GM18508 (cell line): Measurements from ENCODE around the gene SLC44A5.
A peak's percentile ranks its signal among the peaks of the same experiment; 100 is the strongest.
"Not testable (repeated sequence)": the region's sequence is repeated elsewhere in the genome, so short reads cannot be mapped to it uniquely, and the experiment has no call there.

Experiments
- ATAC-seq: cut with Tn5 transposase; IDR thresholded peaks from one replicate; pipeline ENCODE4 v1.9.1; 2021; ENCODE audit warnings: moderate number of reproducible peaks; ENCODE audit not compliant: insufficient read depth, unreplicated experiment

The SLC44A5 gene

DNA sequence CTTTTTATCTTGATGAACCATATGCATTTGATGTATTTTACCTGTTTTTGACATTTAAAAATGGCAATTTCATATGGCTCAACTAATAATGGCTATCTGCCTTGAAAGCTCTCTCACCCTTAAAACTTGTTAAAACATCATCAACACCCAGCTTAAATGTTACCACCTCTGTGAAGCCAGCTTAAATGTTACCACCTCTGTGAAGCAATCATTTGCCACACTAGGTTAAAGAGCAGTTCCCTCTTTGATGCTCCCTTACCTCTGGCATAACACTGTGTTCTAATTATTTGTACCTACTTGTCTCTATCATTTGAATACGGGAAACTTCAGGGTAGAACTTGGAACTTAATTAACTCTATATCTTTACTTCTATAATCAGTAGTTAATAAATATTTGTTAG, 294.7 kb downstream of the SLC44A5 start:
- no peak for ATAC-seq

DNA sequence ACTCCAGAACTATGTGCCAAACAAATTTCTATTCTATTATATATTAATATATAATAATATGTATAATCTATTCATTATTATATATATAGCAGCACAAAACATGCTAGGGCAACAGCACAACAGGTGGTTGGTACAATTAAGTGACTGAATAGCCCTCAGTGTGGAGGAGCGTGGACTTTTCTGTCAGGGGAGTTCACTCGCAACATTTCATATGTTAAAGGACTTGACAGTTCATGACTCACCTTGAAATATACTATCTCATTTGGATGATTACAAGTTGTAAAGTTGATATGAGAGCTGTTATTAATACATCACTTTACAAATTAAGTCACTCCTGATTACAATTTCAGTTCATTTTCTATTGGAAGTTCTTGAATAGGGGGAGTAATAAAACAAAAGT, 298.3 kb downstream of the SLC44A5 start:
- ATAC-seq: no peak

DNA sequence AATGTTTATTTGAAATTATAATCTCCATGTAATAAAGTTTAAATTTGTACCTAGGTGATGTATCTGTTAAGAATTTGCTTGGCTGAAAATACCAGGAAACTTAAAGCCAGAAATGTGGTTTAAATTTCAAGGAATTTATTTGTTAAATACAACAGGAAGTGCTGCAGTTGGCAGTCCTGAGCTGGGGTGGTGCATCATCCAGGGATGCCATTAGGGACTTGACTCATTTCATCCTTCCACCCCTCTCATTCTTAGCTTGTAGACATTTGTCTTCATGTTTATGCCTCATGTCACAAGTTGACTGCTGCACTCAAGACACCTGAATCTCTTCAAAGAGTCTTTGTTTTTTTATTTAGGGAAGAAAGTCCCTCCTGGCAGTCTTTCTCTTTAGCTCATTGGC, 300.8 kb downstream of the SLC44A5 start:
- no peak for ATAC-seq

DNA sequence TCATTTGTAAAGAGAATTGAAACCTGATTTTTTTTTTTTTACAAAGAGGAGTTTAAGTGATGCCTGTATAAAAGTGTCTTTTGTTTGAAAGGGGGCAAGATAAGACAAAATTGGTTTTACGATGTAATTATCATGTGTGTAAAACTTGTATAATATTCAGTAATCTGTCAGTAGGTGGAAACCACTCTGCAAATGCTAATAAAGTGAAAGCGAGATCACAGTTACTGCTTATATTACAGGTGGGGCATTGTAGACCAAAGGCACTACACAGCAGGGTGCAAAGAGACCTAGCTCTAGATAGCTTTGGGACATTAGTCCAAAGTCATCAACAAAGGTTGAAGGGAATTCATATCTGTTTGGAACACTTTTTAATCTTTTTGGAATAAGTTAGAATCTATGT, 302.5 kb downstream of the SLC44A5 start:
- ATAC-seq: no peak

DNA sequence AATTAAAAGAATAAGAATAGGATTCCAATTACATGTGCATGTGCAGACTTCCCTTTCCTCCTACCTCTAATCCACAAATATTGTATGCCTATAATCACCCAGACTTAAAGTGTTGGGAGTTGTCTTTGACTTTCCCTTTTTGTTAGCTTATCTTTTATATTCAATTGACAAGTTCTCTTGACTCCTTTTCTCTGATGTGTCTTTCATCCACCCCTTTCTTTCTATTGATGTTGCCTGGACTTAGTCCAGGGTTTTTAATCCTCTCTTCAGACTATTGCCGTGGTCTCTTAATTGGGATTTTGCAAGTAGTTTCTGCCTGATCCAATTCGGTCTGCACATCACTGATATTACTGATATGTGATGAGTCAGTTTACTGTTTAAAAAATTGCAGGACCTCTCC, 305.9 kb downstream of the SLC44A5 start:
- no peak for ATAC-seq

DNA sequence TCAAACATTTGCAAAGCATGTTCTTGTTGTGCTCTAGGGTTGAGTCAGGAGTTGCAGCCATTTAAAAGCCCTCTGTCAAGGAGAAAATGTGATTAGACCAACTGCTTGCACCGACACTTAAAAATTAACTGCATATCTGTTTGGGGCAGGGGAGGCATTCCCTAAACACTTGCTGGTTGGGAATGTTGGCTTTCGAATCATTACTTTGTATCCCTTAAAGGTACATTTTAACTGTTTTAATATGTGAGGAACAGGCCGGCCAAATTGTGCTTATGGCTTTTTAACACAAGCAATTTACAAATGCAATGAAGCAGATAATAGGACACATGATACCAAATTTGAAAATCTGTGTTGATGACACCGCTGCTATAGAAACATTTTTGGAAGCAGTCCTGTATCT, 317.6 kb downstream of the SLC44A5 start:
- ATAC-seq: no peak

DNA sequence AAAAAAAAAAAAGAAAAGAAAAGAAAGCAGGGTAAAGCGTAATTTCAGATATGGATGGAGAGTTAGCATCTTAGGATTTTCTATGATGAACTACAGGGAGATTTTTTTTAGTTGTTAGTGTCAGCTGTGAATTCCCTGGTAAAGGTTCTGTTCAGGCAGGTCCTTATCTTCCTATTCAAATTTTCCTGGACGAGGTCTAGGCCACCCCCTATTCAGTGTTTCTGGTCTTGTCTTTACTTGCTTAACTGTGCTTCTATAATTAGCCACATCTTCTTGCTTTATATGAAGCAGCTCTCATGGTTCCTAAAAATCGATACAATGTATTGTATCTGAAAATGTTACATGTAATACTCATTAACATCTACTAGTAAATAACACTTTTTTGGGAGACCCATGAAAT, 318.9 kb downstream of the SLC44A5 start:
- no peak for ATAC-seq

DNA sequence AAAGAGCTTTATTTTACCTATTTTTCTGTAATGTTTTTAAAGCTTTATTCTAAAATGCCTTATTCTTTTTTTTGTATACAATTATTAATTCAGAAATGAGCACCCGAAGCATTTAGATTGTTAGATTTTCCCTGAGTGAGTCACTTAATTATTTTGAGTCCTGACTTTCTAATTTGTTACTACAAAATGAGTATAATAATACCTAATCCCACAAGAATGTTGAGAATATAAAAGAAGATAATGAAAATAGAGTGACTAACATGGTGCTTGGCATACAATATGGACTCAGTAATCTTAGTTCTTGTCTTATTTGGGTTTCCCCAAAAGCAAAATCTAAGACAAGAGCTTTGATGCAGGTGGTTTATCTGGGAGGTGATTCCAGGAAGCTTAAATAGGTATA, 334.5 kb downstream of the SLC44A5 start:
- ATAC-seq: no peak

DNA sequence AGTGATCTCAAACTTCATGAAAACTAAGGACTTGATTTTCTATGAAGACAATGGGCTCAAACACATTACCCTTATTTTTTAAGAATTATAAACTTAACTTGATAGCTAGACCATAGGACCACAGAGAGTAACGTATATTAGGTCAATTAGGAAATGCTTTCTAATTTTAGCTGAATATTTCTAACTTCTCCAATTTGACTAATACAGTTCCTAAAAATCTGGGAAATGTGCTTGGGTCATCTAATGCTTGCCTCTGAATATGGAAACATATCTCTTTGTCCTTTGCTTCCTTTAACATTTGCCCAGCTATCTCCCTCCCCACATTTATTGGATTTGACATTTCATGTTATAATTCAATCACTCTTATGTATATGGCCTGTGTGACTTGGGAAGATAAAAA, 335.3 kb downstream of the SLC44A5 start:
- ATAC-seq: no peak

DNA sequence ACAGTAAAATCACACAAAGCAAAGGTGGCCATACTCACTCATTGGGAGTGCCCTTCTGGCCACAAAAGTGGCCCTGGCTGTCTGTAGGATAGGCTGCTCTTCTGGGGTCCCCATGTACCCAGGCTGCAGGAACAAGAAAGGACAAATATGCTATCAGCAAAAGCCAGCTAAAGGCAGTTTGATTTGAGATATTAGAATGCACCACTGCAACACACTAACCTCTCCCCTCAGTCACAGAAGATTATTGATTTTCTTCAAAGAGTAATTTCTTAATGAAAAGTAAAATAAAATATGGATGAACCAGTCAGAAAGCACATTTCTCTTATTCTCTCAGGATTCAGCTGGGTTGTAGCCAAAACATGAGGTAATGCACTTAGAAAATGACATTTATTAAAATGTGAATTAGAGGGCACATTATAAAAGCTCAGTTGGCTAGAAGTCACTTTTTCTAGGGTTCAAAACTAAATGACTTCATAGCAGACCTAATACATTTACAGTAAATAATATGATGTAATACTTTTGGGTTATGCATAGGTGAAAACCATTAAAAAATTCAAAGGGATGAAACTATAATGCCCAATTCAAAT, 335.9 kb downstream of the SLC44A5 start:
- ATAC-seq: no peak

DNA sequence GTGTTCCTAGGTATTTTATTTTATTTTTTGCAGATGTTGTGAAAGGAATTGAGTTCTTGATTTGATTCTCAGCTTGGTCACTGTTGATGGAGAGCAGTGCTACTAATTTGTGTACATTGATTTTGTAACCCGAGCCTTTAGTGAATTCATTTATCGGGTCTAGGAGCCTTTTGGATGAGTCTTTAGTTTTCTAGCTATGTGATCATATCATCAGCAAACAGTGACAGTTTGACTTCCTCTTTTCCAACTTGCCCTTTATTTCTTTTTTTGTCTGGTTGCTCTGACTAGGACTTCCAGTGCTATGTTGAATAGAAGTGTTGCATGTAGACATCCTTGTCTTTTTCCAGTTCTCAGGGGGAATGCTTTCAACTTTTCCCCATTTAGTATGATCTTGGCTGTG, 337.8 kb downstream of the SLC44A5 start:
- no peak for ATAC-seq

DNA sequence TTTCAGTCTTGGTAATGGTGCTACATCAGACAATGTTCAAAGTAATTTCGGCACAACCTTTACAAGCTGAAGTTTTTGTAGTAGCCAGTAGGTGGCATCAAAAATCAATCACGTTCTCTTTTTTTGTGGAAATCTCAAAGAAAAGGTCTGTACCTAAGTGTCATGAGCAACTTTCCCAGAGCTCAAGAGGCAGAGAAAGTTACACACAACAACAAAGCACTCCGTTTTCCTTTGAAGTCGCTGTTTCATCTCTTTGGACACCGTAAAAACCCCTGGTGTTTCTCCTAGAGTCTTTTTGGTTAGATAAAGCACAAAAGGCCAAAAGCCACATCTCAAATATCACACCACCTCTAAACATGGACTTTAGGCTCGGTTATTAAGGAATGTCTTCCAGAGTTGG, 345.1 kb downstream of the SLC44A5 start:
- peak; percentile 59 for ATAC-seq

DNA sequence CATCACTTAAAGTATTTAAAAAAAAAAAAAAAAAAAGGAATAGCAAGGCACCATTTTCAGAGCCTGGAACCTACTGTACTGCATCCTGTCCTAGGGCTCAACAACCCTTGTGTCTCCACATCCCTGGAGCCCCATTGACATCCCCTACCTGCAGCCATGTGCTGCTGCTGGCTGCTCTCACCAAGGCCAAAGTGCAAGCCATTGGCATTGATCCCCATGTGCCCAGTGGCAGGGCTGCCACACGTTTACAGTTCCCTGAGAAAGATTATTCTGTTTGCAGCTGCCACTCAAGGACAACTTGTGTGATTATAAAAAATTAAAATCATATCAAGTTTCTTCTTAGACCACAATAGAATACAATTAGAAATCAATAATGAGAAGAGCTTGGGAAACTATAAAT, 346.8 kb downstream of the SLC44A5 start:
- no peak for ATAC-seq

DNA sequence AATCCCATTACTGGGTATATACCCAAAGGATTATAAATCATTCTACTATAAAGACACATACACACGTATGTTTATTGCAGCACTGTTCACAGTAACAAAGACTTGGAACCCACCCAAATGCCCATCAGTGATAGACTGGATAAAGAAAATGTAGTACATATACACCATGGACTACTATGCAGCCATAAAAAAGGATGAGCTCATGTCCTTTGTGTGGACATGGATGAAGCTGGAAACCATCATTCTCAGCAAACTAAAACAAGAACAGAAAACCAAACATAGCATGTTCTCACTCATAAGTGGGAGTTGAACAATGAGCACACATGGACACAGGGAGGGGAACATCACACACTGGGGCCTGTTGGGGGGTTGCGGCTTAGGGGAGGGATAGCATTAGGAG, 347.3 kb downstream of the SLC44A5 start:
- not testable (repeated sequence) for ATAC-seq

DNA sequence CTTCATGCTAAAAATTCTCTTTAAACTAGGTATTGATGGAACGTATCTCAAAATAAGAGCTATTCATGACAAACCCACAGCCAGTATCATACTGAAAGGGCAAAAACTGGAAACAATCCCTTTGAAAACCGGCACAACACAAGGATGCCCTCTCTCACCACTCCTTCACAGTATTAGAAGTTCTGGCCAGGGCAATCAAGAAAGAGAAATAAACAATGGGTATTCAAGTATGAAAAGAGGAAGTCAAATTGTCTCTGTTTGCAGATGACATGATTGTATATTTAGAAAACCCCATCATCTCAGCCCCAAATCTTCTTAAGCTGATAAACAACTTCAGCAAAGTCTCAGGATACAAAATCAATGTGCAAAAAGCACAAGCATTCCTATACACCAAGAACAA, 349.0 kb downstream of the SLC44A5 start:
- not testable (repeated sequence) for ATAC-seq

DNA sequence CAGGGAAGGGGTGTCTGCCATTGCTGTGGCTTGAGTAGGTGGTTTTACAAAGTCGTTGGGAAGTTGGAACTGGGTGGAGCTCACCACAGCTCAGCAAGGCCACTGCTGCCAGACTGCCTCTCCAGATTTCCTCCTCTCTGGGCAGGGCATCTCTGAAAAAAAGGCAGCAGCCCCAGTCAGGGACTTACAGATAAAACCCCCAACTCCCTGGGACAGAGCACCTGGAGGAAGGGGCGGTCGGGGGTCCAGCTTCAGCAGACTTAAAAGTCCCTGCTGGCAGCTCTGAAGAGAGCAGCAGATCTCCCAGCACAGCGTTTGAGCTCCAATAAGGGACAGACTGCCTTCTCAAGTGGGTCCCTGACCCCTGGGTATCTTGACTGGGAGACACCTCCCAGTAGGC, 352.6 kb downstream of the SLC44A5 start:
- no peak for ATAC-seq

DNA sequence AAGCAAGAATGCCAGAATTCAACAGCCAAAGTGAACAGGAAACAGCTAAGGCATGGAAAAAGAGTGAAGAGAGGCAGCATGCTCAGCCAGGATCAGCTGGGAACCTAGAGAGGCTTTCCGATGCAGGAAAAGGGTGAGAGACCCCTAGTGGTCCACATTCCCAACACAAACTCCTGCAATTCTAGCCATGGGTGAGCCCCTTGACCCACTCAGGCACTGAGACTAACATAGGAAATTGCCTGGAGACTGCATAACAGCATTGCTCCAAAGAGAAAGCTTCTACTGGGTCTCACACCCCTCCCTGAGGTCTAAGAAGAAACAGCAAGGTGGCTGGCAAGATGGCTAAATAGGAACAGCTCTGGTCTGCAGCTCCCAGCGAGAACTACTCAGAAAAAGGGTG, 353.5 kb downstream of the SLC44A5 start:
- ATAC-seq: no peak

DNA sequence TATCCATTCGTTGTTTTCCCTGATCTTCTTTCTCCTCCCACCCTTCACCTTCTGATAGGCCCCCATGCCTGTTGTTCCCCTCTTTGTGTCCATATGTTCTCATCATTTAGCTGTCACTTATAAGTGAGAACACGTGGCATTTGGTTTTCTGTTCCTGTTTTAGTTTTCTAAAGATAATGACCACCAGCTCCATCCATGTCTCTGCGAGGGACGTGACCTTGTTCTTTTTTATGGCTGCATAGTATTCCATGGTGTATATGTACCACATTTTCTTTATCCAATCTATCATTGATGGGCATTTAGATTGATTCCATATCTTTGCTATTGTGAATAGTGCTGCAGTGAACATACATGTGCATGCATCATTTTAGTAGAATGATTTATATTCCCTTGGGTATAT, 360.8 kb downstream of the SLC44A5 start:
- not testable (repeated sequence) for ATAC-seq

DNA sequence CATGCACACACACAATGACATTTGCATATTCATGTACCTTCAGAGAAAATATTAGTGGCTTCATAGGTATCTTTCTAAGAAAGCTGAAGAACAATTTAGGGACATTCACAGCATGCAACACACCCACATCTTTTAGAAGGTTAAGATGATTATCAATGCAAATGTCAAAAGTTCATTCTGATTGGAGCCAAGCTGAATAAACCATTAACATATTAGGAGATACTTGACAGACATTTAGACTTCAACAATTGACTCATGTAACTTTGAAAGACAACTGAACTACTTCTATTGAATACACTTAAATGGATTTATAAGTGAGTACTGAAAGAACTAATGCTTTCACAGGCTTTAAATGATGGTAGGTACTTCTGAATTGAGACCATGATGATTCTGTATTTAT, 365.7 kb downstream of the SLC44A5 start:
- no peak for ATAC-seq

DNA sequence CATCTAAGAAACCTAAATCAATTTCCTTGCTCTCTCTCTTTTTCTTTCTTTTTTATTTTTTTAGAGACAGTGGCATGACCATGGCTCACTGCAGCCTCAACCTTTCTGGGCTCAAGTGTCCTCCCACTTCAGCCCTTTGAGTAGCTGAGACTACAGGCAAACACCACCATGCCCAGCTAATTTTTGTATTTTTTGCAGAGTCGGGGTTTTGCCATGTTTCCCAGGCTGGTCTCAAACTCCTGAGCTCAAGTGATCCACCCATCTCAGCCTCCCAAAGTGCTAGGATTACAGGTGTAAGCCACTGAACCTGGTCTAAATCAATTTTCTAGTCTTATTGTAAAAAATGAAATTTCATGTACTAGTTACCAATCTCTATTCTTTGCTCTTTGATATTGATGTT, 367.8 kb downstream of the SLC44A5 start:
- ATAC-seq: no peak

DNA sequence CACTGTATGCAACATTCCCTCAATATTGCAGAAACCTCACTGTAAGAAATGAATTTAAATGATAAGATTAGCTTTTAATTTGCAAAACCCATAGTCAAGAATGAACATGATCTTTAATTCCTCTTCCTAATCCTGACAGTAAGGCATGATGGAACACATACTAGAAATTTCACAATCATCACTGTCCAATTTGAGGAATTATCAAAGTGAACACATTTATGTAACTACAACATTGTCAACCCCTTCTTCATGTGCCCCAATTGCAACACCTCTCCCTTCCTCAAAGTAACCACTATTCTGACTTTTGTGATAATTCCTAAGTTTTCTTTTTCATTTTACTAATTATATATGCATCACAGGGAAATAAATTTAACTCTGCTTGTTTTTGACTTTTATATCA, 373.6 kb downstream of the SLC44A5 start:
- ATAC-seq: no peak

DNA sequence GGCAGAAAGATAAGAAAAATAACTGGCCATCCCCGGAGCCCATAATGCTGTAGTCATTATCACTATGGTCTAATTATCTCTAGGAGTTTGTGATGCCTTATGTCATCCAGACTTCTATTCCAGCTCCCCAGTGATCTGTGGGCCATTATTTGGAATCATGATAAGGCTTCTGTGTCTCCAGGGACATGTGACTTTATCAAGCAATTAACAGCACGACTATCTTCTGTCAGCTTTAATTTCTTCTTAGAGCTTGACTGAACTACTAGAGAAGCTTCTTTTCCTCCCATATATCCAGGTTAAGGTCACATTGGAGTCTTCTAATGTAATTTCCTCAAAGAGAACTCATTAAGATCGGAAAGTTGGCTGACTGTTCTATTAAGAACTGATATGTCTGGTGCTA, 376.4 kb downstream of the SLC44A5 start:
- ATAC-seq: no peak

DNA sequence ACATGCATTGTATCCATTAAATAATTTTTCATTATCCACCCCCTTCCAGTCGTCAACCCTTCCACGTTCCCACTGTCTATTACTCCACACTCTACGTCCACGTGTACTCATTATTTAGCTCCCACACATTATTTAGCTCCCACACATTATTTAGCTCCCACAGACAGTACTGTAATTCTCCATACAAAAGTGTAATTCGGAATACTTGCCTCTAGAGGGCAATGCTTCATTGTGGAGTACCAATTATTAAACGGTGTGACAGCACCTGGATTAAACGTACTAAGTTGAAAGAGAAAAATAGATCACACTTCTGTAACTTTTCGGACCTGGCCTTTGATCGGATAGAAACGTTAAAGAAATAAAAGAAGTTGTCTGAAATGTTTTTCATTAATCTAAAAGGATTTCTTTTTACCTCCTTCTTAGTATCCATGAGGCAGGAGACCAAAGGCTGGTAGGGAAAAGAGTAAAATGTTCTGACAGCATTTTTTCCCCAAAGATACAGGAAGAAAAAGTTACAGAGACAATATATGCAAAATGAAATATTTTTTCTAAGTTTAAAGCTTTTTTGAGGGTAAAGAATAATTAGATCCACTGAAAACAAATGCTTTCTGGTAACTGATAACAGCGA, 377.5 kb downstream of the SLC44A5 start:
- peak; percentile 96 for ATAC-seq
